ENCODE data around the gene BMF. TPM values are rescaled to one million over a fixed set of nuclear protein-coding genes. Genes with fewer than 3 reads are reported as not detected.
A peak's percentile ranks its signal among the peaks of the same experiment; 100 is the strongest.
"Not testable (repeated sequence)": the region's sequence is repeated elsewhere in the genome, so short reads cannot be mapped to it uniquely, and the experiment has no call there.

Gene BMF, protein sequence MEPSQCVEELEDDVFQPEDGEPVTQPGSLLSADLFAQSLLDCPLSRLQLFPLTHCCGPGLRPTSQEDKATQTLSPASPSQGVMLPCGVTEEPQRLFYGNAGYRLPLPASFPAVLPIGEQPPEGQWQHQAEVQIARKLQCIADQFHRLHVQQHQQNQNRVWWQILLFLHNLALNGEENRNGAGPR
- 6.5 and 6.7 TPM in 2 replicates for total RNA-seq (2014; rRNA removed; shearing (Covaris generic))

GRCh38 chr15:40108855-40109735 is at the start of gene BMF:
TSS of gene BMF (minus strand) at chr15:40108879. CDS start at chr15:40106086, 2,793 bp downstream.
- peak within 1 kb of the TSS; percentile 48 for H3K27ac ChIP-seq
- DNase-seq: peak; percentile 99

GRCh38 chr15:40157778-40158447 is 49.2 kb upstream of the BMF start:
- no peak for DNase-seq
- Histone ChIP-seq H3K27ac (no peak overlapping the region), H3K4me1 (peaks cover 3% of the 10 kb centered on the region), H3K27me3 (no peaks in the 10 kb centered on the region), H3K36me3 (no peaks in the 10 kb centered on the region), H3K4me3 (no peak overlapping the region), H3K9me3 (replicated peaks) (no peaks in the 10 kb centered on the region)

More at GRCh38 chr15:40108855-40109735, at the start of gene BMF:
- Histone ChIP-seq H3K4me3 (peak within 1 kb of the TSS; percentile 66), H3K36me3 (no peaks in the 10 kb centered on the region), H3K9me3 (replicated peaks) (no peaks in the 10 kb centered on the region), H3K4me1 (peaks cover 32% of the 10 kb centered on the region), H3K27me3 (no peaks in the 10 kb centered on the region)

DNA sequence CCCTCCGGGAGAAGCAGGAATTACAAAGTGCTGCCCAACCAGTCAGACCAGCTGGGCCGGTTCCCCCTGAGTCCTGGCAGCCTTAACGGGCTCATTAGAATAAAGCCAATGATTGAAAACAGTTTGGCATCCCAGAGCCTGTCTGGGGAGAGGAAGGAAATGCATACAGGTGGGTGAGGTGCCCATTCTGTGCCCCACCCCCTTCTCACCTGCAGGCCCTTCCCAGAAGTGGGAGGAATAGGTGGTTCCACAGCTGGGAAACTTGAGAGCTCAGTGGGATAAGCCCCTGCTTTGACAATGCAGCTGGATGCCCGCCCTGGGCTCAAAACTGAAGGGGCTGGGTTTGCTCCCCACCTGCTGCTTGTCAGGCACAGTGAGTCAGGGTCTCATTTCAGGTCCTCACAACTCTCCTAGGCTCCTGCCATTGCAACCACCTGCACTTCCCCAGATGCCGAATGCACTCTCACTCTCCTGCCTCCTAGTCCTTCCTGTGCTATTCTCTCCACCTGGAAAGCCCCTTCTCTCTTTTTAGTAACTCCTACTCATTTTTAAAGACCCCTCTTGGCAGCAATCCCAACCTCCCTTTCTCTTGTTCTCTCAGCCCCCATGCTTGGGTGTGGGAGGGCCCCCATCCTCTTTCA is 46.7 kb upstream of the BMF start:
- Histone ChIP-seq H3K36me3 (no peaks in the 10 kb centered on the region), H3K9me3 (replicated peaks) (no peaks in the 10 kb centered on the region), H3K27ac (no peak overlapping the region), H3K4me1 (peaks cover 12% of the 10 kb centered on the region), H3K27me3 (no peaks in the 10 kb centered on the region), H3K4me3 (no peak overlapping the region)
- DNase-seq: no peak

DNA sequence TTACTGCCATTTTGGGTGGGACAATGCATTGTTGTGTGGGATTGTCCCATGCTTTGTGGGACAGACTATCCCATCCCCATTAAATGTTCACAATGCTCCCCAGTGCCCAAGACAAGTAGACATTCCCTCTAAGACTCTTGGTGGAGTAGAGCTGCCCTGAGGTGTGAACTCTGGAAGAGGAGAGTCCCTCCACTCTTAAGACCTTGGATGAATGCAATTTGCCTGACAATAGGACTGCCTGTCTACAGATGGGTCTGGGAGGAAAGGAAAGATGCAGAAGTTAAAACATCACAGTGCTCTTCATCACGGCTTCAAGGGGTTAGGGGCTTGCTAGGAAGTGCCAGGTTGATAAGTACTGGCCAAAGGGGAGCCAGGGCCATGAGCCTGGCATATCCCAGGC is 46.1 kb upstream of the BMF start:
- not testable (repeated sequence) for H3K9me3 ChIP-seq (replicated peaks); H3K27ac ChIP-seq; H3K4me3 ChIP-seq; DNase-seq; H3K36me3 ChIP-seq; H3K27me3 ChIP-seq
- H3K4me1 ChIP-seq: peaks cover 18% of the 10 kb centered on the region

GRCh38 chr15:40151991-40152390 is 43.3 kb upstream of the BMF start:
- Histone ChIP-seq H3K9me3 (replicated peaks) (no peaks in the 10 kb centered on the region), H3K4me1 (peaks cover 22% of the 10 kb centered on the region), H3K27ac (no peak overlapping the region), H3K4me3 (no peak overlapping the region), H3K36me3 (no peaks in the 10 kb centered on the region), H3K27me3 (no peaks in the 10 kb centered on the region)
- DNase-seq: no peak

DNA sequence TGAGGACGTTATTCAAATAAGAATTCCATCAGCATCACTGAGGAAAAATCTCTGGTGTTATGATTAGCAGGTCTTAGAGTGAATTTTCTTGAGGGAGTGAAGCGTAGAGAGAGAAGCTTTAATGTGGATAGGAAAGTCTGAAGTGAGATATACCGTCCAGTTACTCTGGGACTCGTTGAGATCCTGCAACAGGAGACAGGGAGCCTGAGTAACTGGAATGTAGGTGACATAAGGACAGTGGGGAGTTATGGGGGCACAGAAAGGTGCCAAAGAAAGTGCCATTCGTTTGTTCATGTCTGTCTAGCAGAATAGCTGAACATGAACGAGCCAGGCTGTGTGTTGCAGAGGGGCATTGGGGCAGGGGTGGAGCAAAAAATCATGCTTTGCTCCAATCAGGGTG is 42.8 kb upstream of the BMF start:
- no peak for DNase-seq
- peaks cover 22% of the 10 kb centered on the region for H3K4me1 ChIP-seq
- H3K9me3 ChIP-seq (replicated peaks): no peaks in the 10 kb centered on the region
- H3K27me3 ChIP-seq: no peaks in the 10 kb centered on the region
- no peak overlapping the region for H3K27ac ChIP-seq
- H3K36me3 ChIP-seq: no peaks in the 10 kb centered on the region
- H3K4me3 ChIP-seq: no peak overlapping the region

DNA sequence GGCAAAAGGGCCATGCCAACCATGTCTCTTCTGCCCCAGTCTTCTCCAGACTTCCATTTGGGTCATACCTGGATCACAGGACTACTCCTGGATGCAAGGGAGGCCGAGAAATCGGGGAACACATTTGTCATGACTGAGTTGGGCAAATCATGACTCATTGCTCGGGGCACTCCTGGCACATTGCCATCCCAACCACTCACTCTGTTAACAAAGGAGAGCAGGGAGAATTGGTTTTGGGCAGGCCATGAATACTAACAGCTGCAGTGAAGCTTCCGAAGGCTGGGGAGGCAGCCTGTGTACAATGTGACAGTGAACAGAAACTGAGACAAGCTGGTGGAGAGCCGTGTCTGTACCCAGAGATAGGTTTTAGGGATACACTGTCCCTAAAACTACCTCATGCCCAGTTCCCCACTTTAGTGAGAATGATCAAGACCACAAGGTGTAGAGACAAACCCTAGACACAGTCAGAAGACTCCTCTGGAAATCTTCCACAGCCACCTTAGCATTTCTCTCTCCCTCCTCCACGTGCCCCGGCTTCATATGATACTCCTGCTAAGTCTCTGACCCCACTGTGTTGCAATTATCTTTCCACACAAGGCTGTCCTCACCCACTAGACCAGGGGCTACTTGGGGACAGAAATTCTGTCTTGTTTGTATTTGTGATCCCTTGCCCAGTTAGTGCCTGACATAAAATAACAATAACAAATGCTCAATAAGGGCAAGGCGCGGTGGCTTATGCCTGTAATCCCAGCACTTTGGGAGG is 41.7 kb upstream of the BMF start:
- peak overlapping the region; percentile 88 for H3K27ac ChIP-seq
- peak overlapping the region; percentile 38 for H3K4me3 ChIP-seq
- DNase-seq: peak; percentile 95 to 98
- no peaks in the 10 kb centered on the region for H3K36me3 ChIP-seq
- H3K27me3 ChIP-seq: no peaks in the 10 kb centered on the region
- peaks cover 22% of the 10 kb centered on the region for H3K4me1 ChIP-seq
- H3K9me3 ChIP-seq (replicated peaks): no peaks in the 10 kb centered on the region

GRCh38 chr15:40149339-40149738 is 40.7 kb upstream of the BMF start:
- H3K4me3 ChIP-seq: no peak overlapping the region
- DNase-seq: no peak
- H3K27ac ChIP-seq: no peak overlapping the region
- H3K9me3 ChIP-seq (replicated peaks): no peaks in the 10 kb centered on the region
- no peaks in the 10 kb centered on the region for H3K27me3 ChIP-seq
- no peaks in the 10 kb centered on the region for H3K36me3 ChIP-seq
- peaks cover 22% of the 10 kb centered on the region for H3K4me1 ChIP-seq

- H3K9me3 ChIP-seq (replicated peaks): no peaks in the 10 kb centered on the region
- H3K27ac ChIP-seq: no peak overlapping the region
- H3K4me1 ChIP-seq: peaks cover 16% of the 10 kb centered on the region
- no peaks in the 10 kb centered on the region for H3K36me3 ChIP-seq
- DNase-seq: no peak
- no peak overlapping the region for H3K4me3 ChIP-seq
- no peaks in the 10 kb centered on the region for H3K27me3 ChIP-seq
Measured at GRCh38 chr15:40146037-40146436, 37.4 kb upstream of the BMF start.

DNA sequence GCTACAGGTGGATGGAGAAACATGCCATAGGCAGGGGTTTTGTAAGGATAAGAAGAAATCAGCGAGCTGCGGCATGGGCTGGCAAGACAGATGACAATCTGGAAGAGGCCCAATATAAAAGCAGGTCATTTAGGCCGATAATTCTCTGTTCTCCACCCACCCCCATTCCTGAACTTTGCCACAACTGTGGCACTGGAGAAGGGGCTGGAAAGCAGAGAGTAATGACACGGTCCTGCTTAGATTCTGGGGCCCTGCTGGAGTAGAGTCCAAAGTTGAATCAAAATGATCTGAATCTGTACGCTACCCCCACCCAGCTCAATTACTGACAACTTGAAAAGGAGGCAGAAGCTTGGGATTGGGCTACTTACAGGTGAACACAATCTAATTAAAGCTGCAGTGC is 33.7 kb upstream of the BMF start:
- no peaks in the 10 kb centered on the region for H3K27me3 ChIP-seq
- no peaks in the 10 kb centered on the region for H3K9me3 ChIP-seq (replicated peaks)
- no peak for DNase-seq
- H3K4me1 ChIP-seq: no peaks in the 10 kb centered on the region
- no peak overlapping the region for H3K27ac ChIP-seq
- no peaks in the 10 kb centered on the region for H3K36me3 ChIP-seq
- no peak overlapping the region for H3K4me3 ChIP-seq

DNA sequence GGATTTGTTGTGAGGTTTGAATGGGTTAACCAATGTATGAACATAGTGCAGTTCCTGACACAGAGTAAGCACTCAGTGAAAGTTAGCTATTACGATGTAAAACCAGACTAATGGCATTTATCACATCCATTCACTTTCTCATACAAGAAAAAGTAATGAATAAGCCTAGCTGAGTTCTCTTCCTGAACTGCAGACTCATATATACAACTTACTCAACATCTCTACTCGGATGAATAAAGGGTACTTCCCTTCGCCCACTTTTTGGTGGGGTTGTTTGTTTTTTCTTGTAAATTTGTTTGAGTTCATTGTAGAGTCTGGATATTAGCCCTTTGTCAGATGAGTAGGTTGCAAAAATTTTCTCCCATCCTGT is 29.5 kb upstream of the BMF start:
- not testable (repeated sequence) for H3K36me3 ChIP-seq; DNase-seq; H3K27ac ChIP-seq; H3K27me3 ChIP-seq; H3K9me3 ChIP-seq (replicated peaks); H3K4me1 ChIP-seq; H3K4me3 ChIP-seq

GRCh38 chr15:40137303-40138200 is 28.9 kb upstream of the BMF start:
- no peak overlapping the region for H3K27ac ChIP-seq
- H3K9me3 ChIP-seq (replicated peaks): no peaks in the 10 kb centered on the region
- no peaks in the 10 kb centered on the region for H3K27me3 ChIP-seq
- no peaks in the 10 kb centered on the region for H3K4me1 ChIP-seq
- no peaks in the 10 kb centered on the region for H3K36me3 ChIP-seq
- DNase-seq: no peak
- H3K4me3 ChIP-seq: no peak overlapping the region

DNA sequence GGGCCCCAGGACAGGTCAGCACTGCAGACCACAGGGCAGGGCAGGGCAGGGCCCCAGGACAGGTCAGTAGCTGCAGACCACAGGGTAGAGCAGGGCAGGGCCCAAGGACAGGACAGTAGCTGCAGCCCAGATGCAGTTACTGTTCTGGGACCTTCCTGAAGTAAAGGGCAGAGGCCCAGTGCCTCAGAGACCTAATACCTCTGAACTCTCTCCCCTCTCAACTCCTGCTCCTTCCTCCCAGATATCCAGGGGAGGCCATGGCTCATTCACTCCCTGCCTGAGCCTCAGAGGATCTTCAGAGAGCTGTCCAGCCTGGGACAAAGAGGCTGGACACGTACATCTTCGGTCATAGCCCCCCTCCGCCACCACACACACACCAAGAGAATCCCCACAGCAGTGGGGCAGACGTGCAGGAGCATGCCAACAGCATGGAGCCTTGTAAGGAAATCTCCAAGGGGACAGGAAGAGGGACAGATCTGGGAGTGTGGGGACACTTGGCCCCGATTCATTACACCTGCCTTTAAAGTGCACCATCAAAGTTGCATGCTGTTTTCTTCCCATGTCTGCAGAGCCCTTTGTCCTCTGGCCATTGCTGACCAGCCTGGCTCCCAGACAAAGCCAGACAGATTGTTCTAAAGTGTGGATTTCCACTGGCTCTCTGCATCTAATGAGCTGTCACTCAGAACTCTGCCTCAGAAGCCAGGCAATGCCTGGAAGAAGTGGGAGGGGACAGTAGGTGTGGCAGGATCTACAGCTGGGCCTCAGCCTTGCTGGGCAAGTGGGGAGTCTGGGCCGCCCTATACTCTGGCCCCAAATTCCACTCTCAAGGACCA is 28.0 kb upstream of the BMF start:
- Histone ChIP-seq H3K27ac (no peak overlapping the region), H3K36me3 (no peaks in the 10 kb centered on the region), H3K27me3 (no peaks in the 10 kb centered on the region), H3K4me1 (no peaks in the 10 kb centered on the region), H3K4me3 (no peak overlapping the region), H3K9me3 (replicated peaks) (no peaks in the 10 kb centered on the region)
- no peak for DNase-seq

Data from SJCRH30 (cell line).